SK-N-SH (cell line): Measurements from ENCODE around the gene OBI1. TPM values are rescaled to one million over a fixed set of nuclear protein-coding genes. Genes with fewer than 3 reads are reported as not detected.

Source experiments
- CTCF ChIA-PET: fragments of 300-600, 350-600 bp; formaldehyde crosslinking; extraction: SDS; loops from one replicate; lab custom pipeline; 2021; lab: Yijun Ruan, JAX
- POLR2A ChIA-PET: fragments of 350-600 bp; sonication (Branson Sonifier 250); formaldehyde crosslinking; extraction: SDS; loops from one replicate; lab custom pipeline; 2020; ENCODE audit warnings: antibody characterized with exemption, inconsistent platforms; lab: Yijun Ruan, JAX
- DNase-seq: peaks from one replicate; pipeline ENCODE4 v3.0.0; 2012
- H2AFZ ChIP-seq: fragments of 200-600 bp; sonication (generic); 2 replicates; pipeline ENCODE4 v1.8.1; 2016; ENCODE audit warnings: antibody characterized with exemption, mild to moderate bottlenecking, low read depth
- H3F3A ChIP-seq: fragments of 200-600 bp; sonication (generic); replicated peaks from 2 replicates; pipeline ENCODE3; 2016; ENCODE audit warnings: antibody characterized with exemption, mild to moderate bottlenecking; ENCODE audit not compliant: insufficient read depth
- H3K27ac ChIP-seq, 2 experiments: fragments of 200-500 bp in 1 of 2; fragments of 200-600 bp in 1 of 2; sonication (Bioruptor generic) in 1 of 2; sonication (generic), shearing (Covaris generic) in 1 of 2; 2 replicates each; pipeline versions ENCODE4 v1.5.1 to v1.6.1; 2014 to 2016; ENCODE audit warnings: low read depth in 2 of 2, inconsistent platforms in 1 of 2, low read length in 1 of 2, mild to moderate bottlenecking in 1 of 2, mixed read lengths in 1 of 2
- H3K27me3 ChIP-seq: fragments of 200-600 bp; sonication (generic), shearing (Covaris generic); 2 replicates; pipeline ENCODE4 v1.6.1; 2016; ENCODE audit warnings: mixed run types; ENCODE audit not compliant: insufficient read depth
- H3K36me3 ChIP-seq, 2 experiments: fragments of 200-500 bp in 1 of 2; fragments of 200-600 bp in 1 of 2; sonication (Bioruptor generic) in 1 of 2; sonication (generic) in 1 of 2; replicated peaks in 1 of 2; 2 replicates each; pipeline versions ENCODE3 to v1.5.1; 2014 to 2016; ENCODE audit warnings: low read length in 1 of 2, mild to moderate bottlenecking in 1 of 2; ENCODE audit not compliant: insufficient read depth in 2 of 2, control insufficient read depth in 1 of 2
- H3K4me1 ChIP-seq, 2 experiments: fragments of 200-500 bp in 1 of 2; fragments of 200-600 bp in 1 of 2; sonication (Bioruptor generic) in 1 of 2; sonication (generic), shearing (Covaris generic) in 1 of 2; 2 replicates each; pipeline versions ENCODE4 v1.5.1 to v1.6.1; 2014 to 2016; ENCODE audit warnings: low read depth in 1 of 2, low read length in 1 of 2, mixed run types in 1 of 2; ENCODE audit not compliant: insufficient read depth in 2 of 2, control insufficient read depth in 1 of 2
- H3K4me2 ChIP-seq: fragments of 200-600 bp; sonication (generic), shearing (Covaris generic); 2 replicates; pipeline ENCODE4 v1.6.1; 2017; ENCODE audit warnings: mixed run types
- H3K4me3 ChIP-seq, 2 experiments: fragments of 200-500 bp in 1 of 2; fragments of 200-600 bp in 1 of 2; sonication (Bioruptor generic) in 1 of 2; sonication (generic), shearing (Covaris generic) in 1 of 2; 2 replicates each; pipeline versions ENCODE4 v1.5.1 to v1.8.1; 2014 to 2016; ENCODE audit warnings: low read depth in 2 of 2, inconsistent platforms in 1 of 2, low read length in 1 of 2, mild to moderate bottlenecking in 1 of 2, mixed read lengths in 1 of 2, moderate library complexity in 1 of 2
- H3K79me2 ChIP-seq: fragments of 200-600 bp; sonication (generic); 2 replicates; pipeline ENCODE4 v1.8.1; 2017; ENCODE audit warnings: mild to moderate bottlenecking; ENCODE audit not compliant: insufficient read depth
- H3K9ac ChIP-seq: fragments of 200-600 bp; sonication (generic); 2 replicates; pipeline ENCODE4 v1.6.1; 2017; ENCODE audit warnings: mixed run types
- H3K9me2 ChIP-seq: fragments of 200-600 bp; sonication (generic); 2 replicates; pipeline ENCODE4 v1.6.1; 2017; ENCODE audit warnings: mixed run types
- H3K9me3 ChIP-seq: fragments of 200-600 bp; sonication (generic); 2 replicates; pipeline ENCODE4 v1.6.1; 2017; ENCODE audit warnings: mixed run types, mild to moderate bottlenecking, moderate library complexity
- H4K20me1 ChIP-seq: fragments of 200-600 bp; sonication (generic); 2 replicates; pipeline ENCODE4 v1.6.1; 2017; ENCODE audit warnings: mild to moderate bottlenecking, mixed run types; ENCODE audit not compliant: insufficient read depth
- CHD2 ChIP-seq: fragments of 150-350 bp; IDR thresholded peaks from 2 replicates; pipeline ENCODE4 v1.6.1; 2018; ENCODE audit warnings: low read length; ENCODE audit not compliant: partially characterized antibody
- EZH2phosphoT487 ChIP-seq: fragments of 200-600 bp; sonication (generic); IDR thresholded peaks from 2 replicates; pipeline ENCODE4 v1.6.1; 2017; ENCODE audit warnings: low read depth, mixed run types, mild to moderate bottlenecking, antibody characterized with exemption, moderate library complexity, borderline replicate concordance
- FOXM1 ChIP-seq: IDR thresholded peaks from 2 replicates; pipeline ENCODE4 v1.4.0; 2012; ENCODE audit warnings: low read depth, mild to moderate bottlenecking
- IRF3 ChIP-seq: fragments of 150-350 bp; IDR thresholded peaks from 2 replicates; pipeline ENCODE4 v1.6.1; 2016; ENCODE audit warnings: mild to moderate bottlenecking, low read depth, low read length
- RFX5 ChIP-seq: IDR thresholded peaks from 2 replicates; pipeline ENCODE4 v1.6.1; 2012; ENCODE audit warnings: mild to moderate bottlenecking, improper control_type of control experiment, low read length
- SIN3A ChIP-seq: IDR thresholded peaks from 2 replicates; pipeline ENCODE4 v1.6.1; 2012; ENCODE audit warnings: low read depth, mild to moderate bottlenecking, low read length, moderate library complexity, borderline replicate concordance
- TCF12 ChIP-seq: IDR thresholded peaks from 2 replicates; pipeline ENCODE4 v1.4.0; 2012
- TEAD4 ChIP-seq: IDR thresholded peaks from 2 replicates; pipeline ENCODE4 v1.4.0; 2012; ENCODE audit warnings: mild to moderate bottlenecking, borderline replicate concordance; ENCODE audit not compliant: insufficient read depth
- YY1 ChIP-seq: IDR thresholded peaks from 2 replicates; pipeline ENCODE4 v1.4.0; 2012; ENCODE audit warnings: low read depth, mild to moderate bottlenecking
- WGBS: methylation state at CpG from one replicate; pipeline ENCODE4 v1.1.6; 2017; ENCODE audit warnings: low lambda C conversion rate; 5-methylcytosine and 5-hydroxymethylcytosine counted together
- polyA plus RNA-seq, 3 experiments: library from polyadenylated mRNA; depleted of rRNA; stranded (reverse); fragments of >200 nt; gene quantifications; 2 replicates each; pipeline ENCODE4 v1.2.3, GENCODE V29; 2012
- TF ChIP-seq, protein P1 (sequence below): IDR thresholded peaks from 2 replicates; pipeline ENCODE4 v1.4.0; 2012; ENCODE audit warnings: low read depth, borderline replicate concordance

Gene OBI1
- polyA plus RNA-seq, 1 of the 3 experiments (the other 2 are of a cell fraction), result 1.8 TPM

DNA sequence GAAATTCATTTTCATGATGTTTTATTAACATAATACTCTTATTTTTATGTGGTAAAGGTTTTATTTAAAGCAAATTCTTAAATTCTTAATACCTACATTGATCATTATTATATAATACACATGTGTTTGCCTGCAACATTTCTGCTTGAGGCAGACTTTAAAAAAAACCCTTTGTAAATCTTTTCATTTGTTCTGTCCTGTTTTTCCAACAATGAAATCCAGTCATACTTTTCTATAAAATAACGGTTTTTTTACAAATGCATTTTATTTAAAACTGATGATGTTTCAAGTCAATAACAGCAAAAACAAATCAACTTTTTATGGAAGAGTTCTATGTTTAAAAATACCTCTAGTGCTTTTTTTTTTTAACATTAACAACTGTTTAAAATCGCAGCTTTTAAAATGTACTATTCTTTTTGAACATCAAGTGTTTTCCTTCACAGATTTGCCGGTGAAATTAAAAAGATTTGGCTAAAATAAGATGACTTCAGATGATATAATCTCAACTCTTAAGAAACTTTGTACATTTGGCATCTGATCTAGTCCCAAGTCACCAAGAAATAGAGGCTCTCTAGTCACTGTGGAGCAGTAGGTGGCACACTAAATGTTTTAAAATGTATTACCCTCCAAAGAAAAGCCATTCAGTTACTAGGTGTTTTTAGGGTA, 60.7 kb downstream of the OBI1 start:
- no peak overlapping the region for H3K4me3 ChIP-seq
- H3K27me3 ChIP-seq, result peaks cover 92% of the 10 kb centered on the region
- H3K9me2 ChIP-seq, result no peaks in the 10 kb centered on the region
- H3K36me3 ChIP-seq, result no peaks in the 10 kb centered on the region
- H2AFZ ChIP-seq, result no peak overlapping the region
- no peak for DNase-seq
- H3K79me2 ChIP-seq, result no peaks in the 10 kb centered on the region
- H3K27ac ChIP-seq, result no peak overlapping the region
- H3K4me2 ChIP-seq, result no peak overlapping the region
- peaks cover 0 to 19% of the 10 kb centered on the region in 2 experiments; a peak in 1 of 4 replicates for H3K4me1 ChIP-seq
- H3K9me3 ChIP-seq, result no peaks in the 10 kb centered on the region
- 13% methylated on average over 3 of the region's 3 CpGs for WGBS
- no peaks in the 10 kb centered on the region for H4K20me1 ChIP-seq
- H3F3A ChIP-seq, result no peaks in the 10 kb centered on the region
- no peak overlapping the region for H3K9ac ChIP-seq
- CTCF ChIA-PET, result interaction anchor here (1.5 kb wide), 1 partner anchor 357 kb away, joined by 3 read pairs; no protein-coding TSS in a partner anchor
- TF ChIP-seq YY1 (no peak), TCF12 (no peak), EZH2phosphoT487 (peak; percentile 76; the same call in 1 of the 2 replicates)
- POLR2A ChIA-PET, result no interaction called here

GRCh38 chr13:78597602-78597932, 61.4 kb downstream of the OBI1 start:
- no peaks in the 10 kb centered on the region for H3K9me2 ChIP-seq
- no peak for TF ChIP-seq CHD2
- TF ChIP-seq, all 33 proteins: peak for 0
- Histone ChIP-seq H3K79me2 (no peaks in the 10 kb centered on the region), H3F3A (no peaks in the 10 kb centered on the region), H3K4me1 (peaks cover 0 to 17% of the 10 kb centered on the region in 2 experiments; a peak in 1 of 4 replicates), H3K27ac (no peak overlapping the region), H3K4me3 (no peak overlapping the region), H3K36me3 (no peaks in the 10 kb centered on the region), H2AFZ (no peak overlapping the region), H4K20me1 (no peaks in the 10 kb centered on the region), H3K9ac (no peak overlapping the region), H3K9me3 (no peaks in the 10 kb centered on the region), H3K27me3 (peaks cover 90% of the 10 kb centered on the region), H3K4me2 (no peak overlapping the region)
- WGBS, result 29% methylated on average over 7 of the region's 7 CpGs
- CTCF ChIA-PET, result interaction anchor here (0.7 to 1.5 kb wide), 2 partner anchors 357 to 1876 kb away, joined by 3 read pairs; no protein-coding TSS in a partner anchor
- DNase-seq, result no peak
- POLR2A ChIA-PET, result no interaction called here

- ChIA-PET CTCF (interaction anchor here (0.7 to 1.5 kb wide), 5 partner anchors 8 to 1876 kb away, joined by 3 to 8 read pairs (median 4); no protein-coding TSS in a partner anchor), POLR2A (no interaction called here)
- no peak overlapping the region for H3K27ac ChIP-seq
- no peak overlapping the region; a peak in 1 of 4 replicates for H3K4me3 ChIP-seq
- no peak overlapping the region for H3K9ac ChIP-seq
- H4K20me1 ChIP-seq, result no peaks in the 10 kb centered on the region
- no peaks in the 10 kb centered on the region for H3K79me2 ChIP-seq
- H3K9me3 ChIP-seq, result no peaks in the 10 kb centered on the region
- no peaks in the 10 kb centered on the region for H3K9me2 ChIP-seq
- H3K4me2 ChIP-seq, result peak overlapping the region; percentile 65
- H3F3A ChIP-seq, result no peaks in the 10 kb centered on the region
- DNase-seq, result no peak
- WGBS, result 17% methylated on average over 48 of the region's 50 CpGs
- no peak overlapping the region; the same call in 1 of the 2 replicates for H2AFZ ChIP-seq
- TF ChIP-seq EZH2phosphoT487 (peak; percentile 99), TEAD4 (no peak), RFX5 (no peak), FOXM1 (no peak), IRF3 (no peak), SIN3A (no peak)
- TF ChIP-seq, protein P1, sequence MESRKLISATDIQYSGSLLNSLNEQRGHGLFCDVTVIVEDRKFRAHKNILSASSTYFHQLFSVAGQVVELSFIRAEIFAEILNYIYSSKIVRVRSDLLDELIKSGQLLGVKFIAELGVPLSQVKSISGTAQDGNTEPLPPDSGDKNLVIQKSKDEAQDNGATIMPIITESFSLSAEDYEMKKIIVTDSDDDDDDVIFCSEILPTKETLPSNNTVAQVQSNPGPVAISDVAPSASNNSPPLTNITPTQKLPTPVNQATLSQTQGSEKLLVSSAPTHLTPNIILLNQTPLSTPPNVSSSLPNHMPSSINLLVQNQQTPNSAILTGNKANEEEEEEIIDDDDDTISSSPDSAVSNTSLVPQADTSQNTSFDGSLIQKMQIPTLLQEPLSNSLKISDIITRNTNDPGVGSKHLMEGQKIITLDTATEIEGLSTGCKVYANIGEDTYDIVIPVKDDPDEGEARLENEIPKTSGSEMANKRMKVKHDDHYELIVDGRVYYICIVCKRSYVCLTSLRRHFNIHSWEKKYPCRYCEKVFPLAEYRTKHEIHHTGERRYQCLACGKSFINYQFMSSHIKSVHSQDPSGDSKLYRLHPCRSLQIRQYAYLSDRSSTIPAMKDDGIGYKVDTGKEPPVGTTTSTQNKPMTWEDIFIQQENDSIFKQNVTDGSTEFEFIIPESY, result 0 out of 2 replicates have a peak, but pooled peaks have one; percentile 26
- H3K27me3 ChIP-seq, result peaks cover 92% of the 10 kb centered on the region
- peaks cover 0 to 17% of the 10 kb centered on the region in 2 experiments; a peak in 1 of 4 replicates for H3K4me1 ChIP-seq
- no peaks in the 10 kb centered on the region for H3K36me3 ChIP-seq
Measured at GRCh38 chr13:78596736-78597601, 62.0 kb downstream of the OBI1 start.
